OCI-LY1 (cell line): Measurements from ENCODE around the gene UVSSA.

ENCODE experiments used
- EZH2 ChIP-seq: fragments of 200-600 bp; sonication (generic), shearing (Covaris generic); IDR thresholded peaks from 2 replicates; pipeline ENCODE4 v1.8.0; 2017; ENCODE audit warnings: borderline replicate concordance, mixed run types, mild to moderate bottlenecking, antibody characterized with exemption, low read length, moderate library complexity, mixed read lengths
- TF ChIP-seq, protein P1 (sequence below): fragments of 200-600 bp; sonication (generic), shearing (Covaris generic); IDR thresholded peaks from 2 replicates; pipeline ENCODE4 v1.5.1; 2017; ENCODE audit warnings: mild to moderate bottlenecking, antibody characterized with exemption, low read length, moderate library complexity, mixed read lengths

DNA sequence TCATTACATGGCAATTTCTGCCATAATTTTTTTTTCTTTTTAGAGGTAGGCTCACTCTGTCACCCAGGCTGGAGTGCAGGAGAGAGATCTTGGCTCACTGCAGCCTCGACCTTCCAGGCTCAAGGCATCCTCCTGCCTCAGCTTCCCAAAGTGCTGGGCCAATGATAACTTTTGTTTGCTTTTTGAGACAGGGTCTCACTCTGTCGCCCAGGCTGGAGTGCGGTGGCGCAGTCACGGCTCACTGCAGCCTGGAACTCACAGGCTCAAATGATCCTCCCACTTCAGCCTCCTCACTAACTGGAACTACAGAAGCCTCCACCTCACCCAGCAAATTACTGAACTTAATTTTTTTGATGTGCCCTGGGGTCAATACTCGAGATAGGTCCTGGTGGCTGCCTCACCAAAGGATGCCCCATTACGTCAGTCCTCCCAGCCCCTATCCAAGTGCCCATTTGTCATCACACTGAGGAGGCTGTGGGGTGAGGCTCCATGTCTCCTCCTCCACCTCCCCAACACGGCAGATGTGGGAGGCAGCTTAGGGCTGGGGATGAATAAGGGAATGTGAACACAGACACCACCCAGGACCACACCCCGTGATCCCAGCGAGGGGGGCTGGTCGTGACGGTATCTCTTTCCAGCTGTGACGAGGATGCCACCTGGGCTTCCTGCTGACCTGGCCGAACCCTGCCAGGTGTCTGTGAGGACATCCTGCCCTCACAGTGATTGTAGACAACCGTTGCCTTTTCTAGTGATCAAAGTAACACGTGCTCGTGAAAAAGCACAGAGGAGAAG, 71.7 kb downstream of the UVSSA start:
- TF ChIP-seq EZH2: no peak
- TF ChIP-seq, protein P1, sequence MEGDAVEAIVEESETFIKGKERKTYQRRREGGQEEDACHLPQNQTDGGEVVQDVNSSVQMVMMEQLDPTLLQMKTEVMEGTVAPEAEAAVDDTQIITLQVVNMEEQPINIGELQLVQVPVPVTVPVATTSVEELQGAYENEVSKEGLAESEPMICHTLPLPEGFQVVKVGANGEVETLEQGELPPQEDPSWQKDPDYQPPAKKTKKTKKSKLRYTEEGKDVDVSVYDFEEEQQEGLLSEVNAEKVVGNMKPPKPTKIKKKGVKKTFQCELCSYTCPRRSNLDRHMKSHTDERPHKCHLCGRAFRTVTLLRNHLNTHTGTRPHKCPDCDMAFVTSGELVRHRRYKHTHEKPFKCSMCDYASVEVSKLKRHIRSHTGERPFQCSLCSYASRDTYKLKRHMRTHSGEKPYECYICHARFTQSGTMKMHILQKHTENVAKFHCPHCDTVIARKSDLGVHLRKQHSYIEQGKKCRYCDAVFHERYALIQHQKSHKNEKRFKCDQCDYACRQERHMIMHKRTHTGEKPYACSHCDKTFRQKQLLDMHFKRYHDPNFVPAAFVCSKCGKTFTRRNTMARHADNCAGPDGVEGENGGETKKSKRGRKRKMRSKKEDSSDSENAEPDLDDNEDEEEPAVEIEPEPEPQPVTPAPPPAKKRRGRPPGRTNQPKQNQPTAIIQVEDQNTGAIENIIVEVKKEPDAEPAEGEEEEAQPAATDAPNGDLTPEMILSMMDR: no peak
